ENCODE data around the gene CAPN15.
"Not testable (repeated sequence)": the region's sequence is repeated elsewhere in the genome, so short reads cannot be mapped to it uniquely, and the experiment has no call there.

Gene CAPN15

GRCh38 chr16:591892-592517 lies 64.5 kb downstream of the CAPN15 start:
- DNase-seq (ENCODE audit: low read depth, low spot score) = no peak

GRCh38 chr16:592518-593306 lies 65.2 kb downstream of the CAPN15 start:
- no peak for DNase-seq (ENCODE audit: low read depth, low spot score)

- DNase-seq (ENCODE audit: low read depth, low spot score) = no peak
These were observed 65.9 kb downstream of the CAPN15 start for GRCh38 chr16:593406-593805.

GRCh38 chr16:593807-594206 lies 66.3 kb downstream of the CAPN15 start:
- no peak for DNase-seq (ENCODE audit: low read depth, low spot score)

- DNase-seq (ENCODE audit: low read depth, low spot score) = no peak
These were observed 67.6 kb downstream of the CAPN15 start for GRCh38 chr16:595094-595528.

- no peak for DNase-seq (ENCODE audit: low read depth, low spot score)
These were observed 68.6 kb downstream of the CAPN15 start for GRCh38 chr16:595942-596735.

- no peak for DNase-seq (ENCODE audit: low read depth, low spot score)
These were observed 69.2 kb downstream of the CAPN15 start for GRCh38 chr16:596736-597060.

GRCh38 chr16:597655-598054 lies 70.1 kb downstream of the CAPN15 start:
- not testable (repeated sequence) for DNase-seq (ENCODE audit: low read depth, low spot score)

GRCh38 chr16:598823-599739 lies 71.6 kb downstream of the CAPN15 start:
- DNase-seq (ENCODE audit: low read depth, low spot score) = no peak

GRCh38 chr16:600781-601180 lies 73.3 kb downstream of the CAPN15 start:
- DNase-seq (ENCODE audit: low read depth, low spot score) = no peak

GRCh38 chr16:603933-604332 lies 76.4 kb downstream of the CAPN15 start:
- no peak for DNase-seq (ENCODE audit: low read depth, low spot score)
